ENCODE measurements around the gene NF2. TPM values are rescaled to one million over a fixed set of nuclear protein-coding genes. Genes with fewer than 3 reads are reported as not detected.

The NF2 gene
- polyA plus RNA-seq, 3 donors = 7.7 to 15.5 (median 8.4) TPM

GRCh38 chr22:29625090-29625825 lies 21.8 kb downstream of the NF2 start:
- Histone ChIP-seq H3K27me3 (ENCODE audit: control insufficient read depth in 2 of 2, insufficient read depth in 2 of 2, low read length in 2 of 2) (no peaks in the 10 kb centered on the region), H3K27ac (ENCODE audit: low read depth in 1 of 2, low read length in 2 of 2) (no peak overlapping the region), H3K4me1 (ENCODE audit: control insufficient read depth in 1 of 2, insufficient read depth in 2 of 2, low read length in 2 of 2) (peaks cover 32 to 37% of the 10 kb centered on the region in 2 donors), H3K9me3 (replicated peaks in 1 of 2; ENCODE audit: control insufficient read depth in 1 of 2, insufficient read depth in 1 of 2, low read length in 2 of 2) (no peaks in the 10 kb centered on the region), H3K36me3 (replicated peaks in 1 of 2; ENCODE audit: control insufficient read depth in 1 of 2, insufficient read depth in 2 of 2, low read length in 2 of 2) (no peaks in the 10 kb centered on the region), H3K79me2 (ENCODE audit: insufficient read depth, low read length) (peaks cover 74% of the 10 kb centered on the region), H3K4me2 (replicated peaks; ENCODE audit: extremely low read depth, low read length, poor library complexity, severe bottlenecking) (no peak overlapping the region), H2AFZ (ENCODE audit: insufficient read depth, low read depth, low read length, poor library complexity, severe bottlenecking) (no peak overlapping the region), H3K4me3 (replicated peaks in 1 of 3; ENCODE audit: low read depth in 2 of 3, low read length in 3 of 3) (no peak overlapping the region), H4K20me1 (ENCODE audit: insufficient read depth, low read length) (peaks cover 99% of the 10 kb centered on the region), H3K9ac (ENCODE audit: insufficient read depth, low read length, poor library complexity, severe bottlenecking) (no peak overlapping the region)
- Mint-ChIP-seq H3K27ac (no peak overlapping the region), H3K36me3 (peaks cover 0 to 6% of the 10 kb centered on the region in 2 donors), H3K27me3 (ENCODE audit: low read depth in 3 of 3) (no peaks in the 10 kb centered on the region), H3K4me1 (peaks cover 50% of the 10 kb centered on the region), H3K4me3 (no peak overlapping the region), H3K9me3 (no peaks in the 10 kb centered on the region)
- intact Hi-C loops (cut with micrococcal nuclease) = loop anchor here in 1 of 2 donors (10.0 kb wide), 1 partner anchor 460 kb away; the partner anchor contains the start of gene HORMAD2
- WGBS (ENCODE audit: insufficient coverage) = 93% methylated on average over 2 of the region's 12 CpGs
- peak; percentile 29 to 50 (median 45) for DNase-seq
- TF ChIP-seq CTCF (IDR thresholded peaks at IDR 0.05) = peak; percentile 83

GRCh38 chr22:29626497-29627195 lies 23.2 kb downstream of the NF2 start:
- H3K27me3 ChIP-seq (ENCODE audit: control insufficient read depth in 2 of 2, insufficient read depth in 2 of 2, low read length in 2 of 2) = no peaks in the 10 kb centered on the region
- no peak overlapping the region for H3K4me3 Mint-ChIP-seq

More at GRCh38 chr22:29626497-29627195, 23.2 kb downstream of the NF2 start:
- H4K20me1 ChIP-seq (ENCODE audit: insufficient read depth, low read length) = peaks cover 99% of the 10 kb centered on the region
- no peak overlapping the region for H3K27ac ChIP-seq (ENCODE audit: low read depth in 1 of 2, low read length in 2 of 2)
- intact Hi-C loops (cut with micrococcal nuclease) = loop anchor here in 1 of 2 donors (10.0 kb wide), 1 partner anchor 458 kb away; the partner anchor contains the start of gene HORMAD2
- no peak overlapping the region for H3K4me2 ChIP-seq (replicated peaks; ENCODE audit: extremely low read depth, low read length, poor library complexity, severe bottlenecking)
- H3K4me1 ChIP-seq (ENCODE audit: control insufficient read depth in 1 of 2, insufficient read depth in 2 of 2, low read length in 2 of 2) = peaks cover 25 to 31% of the 10 kb centered on the region in 2 donors
- peaks cover 71% of the 10 kb centered on the region for H3K79me2 ChIP-seq (ENCODE audit: insufficient read depth, low read length)
- no peaks in the 10 kb centered on the region for H3K27me3 Mint-ChIP-seq (ENCODE audit: low read depth in 3 of 3)
- H3K9ac ChIP-seq (ENCODE audit: insufficient read depth, low read length, poor library complexity, severe bottlenecking) = no peak overlapping the region
- no peaks in the 10 kb centered on the region for H3K9me3 Mint-ChIP-seq
- WGBS (ENCODE audit: insufficient coverage) = no CpG with 5 or more reads among the region's 3 CpGs
- no peak overlapping the region for H3K4me3 ChIP-seq (replicated peaks in 1 of 3; ENCODE audit: low read depth in 2 of 3, low read length in 3 of 3)
- no peak for TF ChIP-seq CTCF (IDR thresholded peaks at IDR 0.05)
- H3K4me1 Mint-ChIP-seq = peaks cover 41% of the 10 kb centered on the region
- no peaks in the 10 kb centered on the region for H3K9me3 ChIP-seq (replicated peaks in 1 of 2; ENCODE audit: control insufficient read depth in 1 of 2, insufficient read depth in 1 of 2, low read length in 2 of 2)
- H3K27ac Mint-ChIP-seq = no peak overlapping the region
- H3K36me3 ChIP-seq (replicated peaks in 1 of 2; ENCODE audit: control insufficient read depth in 1 of 2, insufficient read depth in 2 of 2, low read length in 2 of 2) = no peaks in the 10 kb centered on the region
- H2AFZ ChIP-seq (ENCODE audit: insufficient read depth, low read depth, low read length, poor library complexity, severe bottlenecking) = no peak overlapping the region
- no peak for DNase-seq
- peaks cover 0 to 6% of the 10 kb centered on the region in 2 donors for H3K36me3 Mint-ChIP-seq
